H1 (cell line): ENCODE data around the gene TMEM150A. TPM values are rescaled to one million over a fixed set of nuclear protein-coding genes. Genes with fewer than 3 reads are reported as not detected.

Experiments used
- EZH2 ChIP-seq: fragments of 200-600 bp; sonication (generic); IDR thresholded peaks from 2 replicates; pipeline ENCODE4 v1.7.1; 2012; ENCODE audit warnings: low read depth, mild to moderate bottlenecking, moderate library complexity, low read length, inconsistent platforms; ENCODE audit not compliant: severe bottlenecking
- polyA plus RNA-seq, 7 experiments: library from polyadenylated mRNA; depleted of rRNA in 3 of 7; stranded (reverse) in 5 of 7; unstranded in 2 of 7; fragments of >200 nt in 5 of 7; fragments of 200-250 nt in 2 of 7; gene quantifications; 1 replicate in 5 of 7; 2 replicates in 1 of 7; 4 replicates in 1 of 7; pipeline versions ENCODE4 v1.2.1 to v1.2.3, GENCODE V29; 2011 to 2013; ENCODE audit warnings: missing spikeins in 2 of 7, mixed read lengths in 2 of 7
- total RNA-seq: library from RNA; stranded (reverse); fragmentation: NEBNext Ultra II Directional; extraction: Animal tissue kit (Norgen Biotek cat#: 25700); gene quantifications from 2 replicates; pipeline ENCODE4 v1.2.1, GENCODE V29; 2021
- TF ChIP-seq, protein P1 (sequence below): IDR thresholded peaks from 2 replicates; pipeline ENCODE4 v1.6.1; 2012; ENCODE audit warnings: low read length, inconsistent platforms

Gene TMEM150A
- total and polyA plus RNA-seq, 2 of the 8 experiments (the other 6 are each of a cell fraction or from before 2014, with no cell fraction given): 19.8 to 29.9 TPM

DNA sequence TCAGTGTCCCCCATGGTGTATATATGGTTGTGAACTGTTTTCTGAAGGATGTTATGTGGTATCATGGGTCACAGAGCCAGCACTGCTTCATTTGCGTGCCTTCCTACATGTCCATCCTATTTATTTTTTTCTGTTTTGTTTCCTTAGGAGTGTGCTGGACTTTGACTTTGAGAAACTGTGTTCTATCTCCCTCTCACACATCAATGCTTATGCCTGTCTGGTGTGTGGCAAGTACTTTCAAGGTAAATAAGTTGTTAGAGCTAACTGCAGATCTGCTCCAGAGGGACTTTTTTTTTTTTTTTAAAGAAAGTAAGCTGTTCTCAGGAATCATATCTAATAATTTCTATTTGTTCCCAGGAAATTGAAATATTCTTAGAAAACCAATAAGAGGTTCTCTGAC, 18.8 kb upstream of the TMEM150A start (continued):
- TF ChIP-seq EZH2: no peak
- TF ChIP-seq, protein P1, sequence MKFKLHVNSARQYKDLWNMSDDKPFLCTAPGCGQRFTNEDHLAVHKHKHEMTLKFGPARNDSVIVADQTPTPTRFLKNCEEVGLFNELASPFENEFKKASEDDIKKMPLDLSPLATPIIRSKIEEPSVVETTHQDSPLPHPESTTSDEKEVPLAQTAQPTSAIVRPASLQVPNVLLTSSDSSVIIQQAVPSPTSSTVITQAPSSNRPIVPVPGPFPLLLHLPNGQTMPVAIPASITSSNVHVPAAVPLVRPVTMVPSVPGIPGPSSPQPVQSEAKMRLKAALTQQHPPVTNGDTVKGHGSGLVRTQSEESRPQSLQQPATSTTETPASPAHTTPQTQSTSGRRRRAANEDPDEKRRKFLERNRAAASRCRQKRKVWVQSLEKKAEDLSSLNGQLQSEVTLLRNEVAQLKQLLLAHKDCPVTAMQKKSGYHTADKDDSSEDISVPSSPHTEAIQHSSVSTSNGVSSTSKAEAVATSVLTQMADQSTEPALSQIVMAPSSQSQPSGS: no peak
